ENCODE results near the gene RASSF4.

Gene RASSF4

DNA sequence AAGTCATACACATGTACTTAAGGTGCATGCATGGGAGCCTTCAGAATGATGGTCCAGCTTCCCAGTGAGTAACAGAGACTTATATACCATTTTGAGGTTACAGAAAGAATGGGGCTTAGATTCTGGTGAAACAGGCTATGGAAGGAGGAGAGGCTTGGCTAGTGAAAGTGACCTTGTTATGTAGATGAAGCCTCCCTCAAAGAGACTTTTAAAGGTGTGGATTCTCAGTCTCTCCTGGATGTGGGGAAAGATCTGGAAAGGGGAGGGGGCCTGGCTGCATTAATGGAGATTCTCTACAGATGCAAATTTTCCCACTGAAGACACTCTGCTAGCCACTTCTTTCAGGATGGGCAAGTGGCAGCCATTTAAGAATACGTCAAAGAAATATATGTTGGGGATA, 5.5 kb downstream of the RASSF4 start:
- no peak for DNase-seq

DNA sequence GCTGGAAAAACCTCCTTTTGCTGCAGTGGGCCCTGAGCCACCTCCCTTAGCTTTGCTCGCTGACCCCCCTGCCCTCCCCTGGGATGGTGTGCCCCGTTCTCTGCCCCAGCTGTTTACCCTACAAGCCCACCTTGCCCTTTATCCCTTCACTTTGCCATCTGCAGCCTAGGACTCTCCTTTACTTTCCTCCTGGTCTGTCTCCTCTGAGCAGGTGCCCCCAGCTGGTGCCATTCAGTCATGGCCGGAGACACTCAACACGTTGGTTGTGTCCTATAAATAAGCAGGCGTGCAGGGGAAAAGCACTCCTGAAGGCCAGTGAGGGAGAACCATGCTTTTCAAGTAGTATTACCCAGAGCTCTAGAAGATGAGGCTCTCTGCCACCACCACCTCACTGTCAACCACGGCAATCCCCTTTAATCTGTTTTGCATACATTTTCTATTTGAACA, 6.1 kb downstream of the RASSF4 start:
- DNase-seq: no peak

- no peak for DNase-seq
Measured at GRCh38 chr10:44966129-44966815, 6.7 kb downstream of the RASSF4 start.

GRCh38 chr10:44966816-44967509, 7.4 kb downstream of the RASSF4 start:
- no peak for DNase-seq

- no peak for DNase-seq
Measured at GRCh38 chr10:44967616-44968015, 8.0 kb downstream of the RASSF4 start.

DNA sequence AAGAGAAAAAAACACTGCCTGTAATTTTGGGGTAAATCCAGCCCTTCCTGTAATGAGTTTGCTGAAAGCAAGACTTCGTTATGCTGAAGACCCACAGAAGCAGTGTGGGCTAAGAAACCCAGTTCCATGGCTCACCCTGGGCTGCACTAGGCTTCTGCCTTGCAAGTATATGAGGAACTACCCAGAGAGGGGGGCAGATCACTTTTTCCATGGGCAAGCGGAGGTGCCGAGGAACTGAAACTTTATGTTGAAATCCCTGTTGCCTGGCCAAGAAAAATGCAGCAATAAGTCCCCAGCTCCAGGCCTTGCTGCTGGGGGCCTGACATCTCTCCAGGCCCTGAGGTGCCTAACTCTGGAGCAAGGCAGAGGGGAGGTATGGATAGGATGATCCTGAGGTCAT, 8.5 kb downstream of the RASSF4 start:
- no peak for DNase-seq

DNA sequence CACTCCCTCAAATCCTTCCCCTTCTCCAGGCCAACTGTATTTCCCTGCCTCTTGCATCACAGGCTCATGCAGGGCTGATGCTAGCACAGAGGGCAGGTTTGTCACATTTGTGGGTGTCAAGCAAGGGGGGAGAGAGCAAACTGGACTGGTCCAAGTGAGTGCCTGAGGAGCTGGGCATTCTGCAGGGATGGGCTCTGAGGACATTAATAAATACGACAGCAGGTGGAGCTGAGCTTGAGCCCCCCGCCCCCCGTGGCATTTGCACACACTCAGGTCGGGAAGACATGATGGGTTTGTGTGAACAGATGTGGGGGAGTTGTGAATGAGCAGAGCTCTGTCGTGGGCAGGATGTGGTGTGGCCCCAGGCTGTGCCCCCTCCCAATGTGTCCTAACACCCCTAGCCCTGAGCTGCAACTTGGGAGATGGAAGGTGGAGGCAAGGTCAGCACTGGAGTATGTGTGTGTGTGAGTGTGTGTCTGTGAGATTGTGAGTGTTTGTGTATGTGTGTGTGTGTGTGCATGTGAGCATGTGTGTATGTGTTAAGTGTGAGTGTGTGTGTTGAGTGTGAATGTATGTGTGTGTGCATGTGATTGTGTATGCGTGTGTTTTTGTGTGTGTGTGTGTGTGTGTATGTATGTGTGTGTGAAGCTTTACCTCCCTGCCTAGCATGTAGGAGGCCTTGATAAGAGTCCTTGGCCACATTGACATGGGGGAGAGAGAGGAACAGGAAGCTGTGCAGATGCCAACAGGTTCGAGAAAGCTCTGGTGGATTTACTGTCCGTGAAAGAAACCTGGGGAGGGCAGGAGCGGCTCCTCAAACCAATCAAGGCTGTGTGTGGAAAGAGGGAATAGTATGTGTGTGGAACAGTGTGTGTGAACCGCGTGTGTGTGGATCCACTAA, 9.1 kb downstream of the RASSF4 start:
- DNase-seq: no peak

DNA sequence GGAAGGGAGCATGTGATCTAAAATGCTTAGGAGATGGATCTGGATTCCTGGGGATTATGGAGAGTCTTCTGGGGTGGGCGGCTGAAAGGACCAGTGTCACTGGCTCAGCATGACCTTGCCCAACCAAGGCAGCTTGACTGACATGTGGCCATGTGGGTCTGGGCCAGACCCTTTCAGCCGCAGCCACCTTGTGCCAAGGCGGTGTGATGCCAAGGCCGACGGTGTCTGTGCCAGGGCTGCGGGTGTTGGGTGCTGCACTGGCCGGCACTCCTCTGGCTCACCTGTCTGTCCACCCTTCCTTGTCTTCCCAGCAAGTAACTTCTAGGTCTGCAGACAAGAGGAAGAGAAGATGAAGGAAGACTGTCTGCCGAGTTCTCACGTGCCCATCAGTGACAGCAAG, 10.3 kb downstream of the RASSF4 start:
- DNase-seq: no peak

- DNase-seq: no peak
Measured at GRCh38 chr10:44970812-44971395, 11.3 kb downstream of the RASSF4 start.

GRCh38 chr10:44971434-44971833, 11.8 kb downstream of the RASSF4 start:
- DNase-seq: no peak

- DNase-seq: no peak
Measured at GRCh38 chr10:44971935-44972757, 12.5 kb downstream of the RASSF4 start.

- no peak for DNase-seq
Measured at GRCh38 chr10:44972874-44973306, 13.3 kb downstream of the RASSF4 start.

GRCh38 chr10:44973323-44974081, 13.9 kb downstream of the RASSF4 start:
- DNase-seq: no peak

- no peak for DNase-seq
Measured at GRCh38 chr10:44974082-44974627, 14.6 kb downstream of the RASSF4 start.

DNA sequence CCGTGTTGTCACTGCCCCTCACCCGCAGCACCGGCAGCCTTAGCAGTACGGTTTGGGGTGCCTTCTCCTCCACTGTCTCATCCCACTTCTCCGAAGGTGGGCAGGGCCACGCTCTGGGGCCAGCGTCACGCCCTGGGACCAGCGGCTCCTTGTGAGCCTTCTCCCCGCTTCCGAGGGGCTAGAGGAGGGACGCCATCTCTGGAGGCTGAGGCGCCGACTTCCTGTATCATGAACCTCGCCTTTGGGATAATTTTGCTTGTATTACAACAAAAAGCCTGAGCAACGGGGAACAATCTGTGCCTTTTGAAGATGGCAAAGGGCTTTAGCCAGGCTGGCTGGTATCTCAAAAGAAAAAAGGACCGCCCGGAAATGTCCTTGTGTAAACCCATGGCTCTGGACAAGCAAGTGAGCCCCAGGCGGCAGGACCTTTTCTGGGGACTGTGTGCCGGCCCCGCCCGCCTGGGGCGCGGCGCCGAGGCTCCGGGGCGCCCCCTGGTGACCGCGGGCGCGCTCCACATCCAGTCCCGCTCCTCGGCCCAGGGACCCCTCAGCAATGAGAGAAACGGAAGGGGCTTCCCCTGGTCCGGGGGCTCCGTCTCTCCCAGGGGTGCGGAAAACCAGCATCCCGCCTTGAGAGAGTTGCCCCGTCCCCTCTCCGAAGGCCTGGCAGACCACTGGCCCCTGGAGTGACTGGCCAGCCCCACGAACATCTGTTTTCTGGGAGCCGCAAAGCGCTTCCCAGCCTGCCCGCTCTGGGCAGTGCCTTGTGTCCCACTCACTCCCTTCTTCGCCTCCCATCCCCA, 15.2 kb downstream of the RASSF4 start:
- DNase-seq: no peak

- no peak for DNase-seq
Measured at GRCh38 chr10:44975431-44976331, 16.1 kb downstream of the RASSF4 start.

- no peak for DNase-seq
Measured at GRCh38 chr10:44976352-44977198, 17.0 kb downstream of the RASSF4 start.

Data from NCI-H2081 (cell line).